IPS-18a (cell line): ENCODE data around the gene TXNDC17.
"Not testable (repeated sequence)": the region's sequence is repeated elsewhere in the genome, so short reads cannot be mapped to it uniquely, and the experiment has no call there.

ENCODE experiments used
- H3K27ac ChIP-seq: one replicate; pipeline ENCODE4 v1.5.1; 2013; ENCODE audit warnings: low read length
- H3K27me3 ChIP-seq: one replicate; pipeline ENCODE4 v1.6.1; 2013; ENCODE audit warnings: mild to moderate bottlenecking, low read length; ENCODE audit not compliant: control insufficient read depth, insufficient read depth
- H3K36me3 ChIP-seq: one replicate; pipeline ENCODE4 v1.6.1; 2013; ENCODE audit warnings: low read depth, low read length; ENCODE audit not compliant: control insufficient read depth
- H3K4me1 ChIP-seq: one replicate; pipeline ENCODE4 v1.6.1; 2013; ENCODE audit warnings: low read depth, low read length; ENCODE audit not compliant: control insufficient read depth
- H3K4me3 ChIP-seq: one replicate; pipeline ENCODE4 v1.5.1; 2013; ENCODE audit warnings: low read length
- H3K9ac ChIP-seq: one replicate; pipeline ENCODE4 v1.6.1; 2013; ENCODE audit warnings: mild to moderate bottlenecking, low read length, moderate library complexity
- H3K9me3 ChIP-seq: one replicate; pipeline ENCODE4 v1.6.1; 2013; ENCODE audit warnings: low read depth, low read length; ENCODE audit not compliant: control insufficient read depth

TXNDC17 gene

GRCh38 chr17:6654841-6655731, 14.2 kb downstream of the TXNDC17 start:
- Histone ChIP-seq H3K36me3 (no peaks in the 10 kb centered on the region), H3K9me3 (no peaks in the 10 kb centered on the region), H3K9ac (no peak overlapping the region), H3K27me3 (peaks cover 57% of the 10 kb centered on the region), H3K4me1 (peaks cover 17% of the 10 kb centered on the region), H3K4me3 (peak overlapping the region; percentile 52), H3K27ac (no peak overlapping the region)

- H3K9ac ChIP-seq: not testable (repeated sequence)
Observed at GRCh38 chr17:6655732-6656361, 15.0 kb downstream of the TXNDC17 start.

GRCh38 chr17:6656797-6657632, 16.2 kb downstream of the TXNDC17 start:
- not testable (repeated sequence) for H3K9ac ChIP-seq, H3K9me3 ChIP-seq, H3K27ac ChIP-seq, H3K36me3 ChIP-seq
- H3K27me3 ChIP-seq: peaks cover 56% of the 10 kb centered on the region
- H3K4me1 ChIP-seq: peaks cover 12% of the 10 kb centered on the region
- peak overlapping the region; percentile 60 for H3K4me3 ChIP-seq

More at GRCh38 chr17:6655732-6656361, 15.0 kb downstream of the TXNDC17 start:
- peaks cover 57% of the 10 kb centered on the region for H3K27me3 ChIP-seq
- peak overlapping the region; percentile 52 for H3K4me3 ChIP-seq
- peaks cover 12% of the 10 kb centered on the region for H3K4me1 ChIP-seq
- H3K36me3 ChIP-seq, H3K27ac ChIP-seq, H3K9me3 ChIP-seq: not testable (repeated sequence)

GRCh38 chr17:6657633-6658287, 16.9 kb downstream of the TXNDC17 start:
- Histone ChIP-seq H3K9ac (no peak overlapping the region), H3K27ac (no peak overlapping the region)

GRCh38 chr17:6658411-6658810, 17.6 kb downstream of the TXNDC17 start:
- H3K4me3 ChIP-seq, H3K9me3 ChIP-seq, H3K9ac ChIP-seq, H3K36me3 ChIP-seq, H3K27ac ChIP-seq: not testable (repeated sequence)
- Histone ChIP-seq H3K4me1 (peaks cover 12% of the 10 kb centered on the region), H3K27me3 (peaks cover 42% of the 10 kb centered on the region)

More at GRCh38 chr17:6657633-6658287, 16.9 kb downstream of the TXNDC17 start:
- Histone ChIP-seq H3K4me3 (peak overlapping the region; percentile 60), H3K27me3 (peaks cover 49% of the 10 kb centered on the region), H3K9me3 (no peaks in the 10 kb centered on the region), H3K36me3 (no peaks in the 10 kb centered on the region), H3K4me1 (peaks cover 12% of the 10 kb centered on the region)

- Histone ChIP-seq H3K27me3 (peaks cover 28% of the 10 kb centered on the region), H3K27ac (no peak overlapping the region), H3K9ac (no peak overlapping the region), H3K36me3 (no peaks in the 10 kb centered on the region), H3K4me1 (peaks cover 4% of the 10 kb centered on the region), H3K4me3 (no peak overlapping the region), H3K9me3 (no peaks in the 10 kb centered on the region)
Observed at GRCh38 chr17:6660101-6660500, 19.2 kb downstream of the TXNDC17 start.

GRCh38 chr17:6660805-6661463, 20.1 kb downstream of the TXNDC17 start:
- H3K9me3 ChIP-seq: no peaks in the 10 kb centered on the region
- H3K4me3 ChIP-seq: no peak overlapping the region
- H3K9ac ChIP-seq: no peak overlapping the region
- peaks cover 27% of the 10 kb centered on the region for H3K27me3 ChIP-seq
- H3K27ac ChIP-seq: no peak overlapping the region
- H3K36me3 ChIP-seq: no peaks in the 10 kb centered on the region
- H3K4me1 ChIP-seq: no peaks in the 10 kb centered on the region

GRCh38 chr17:6661464-6661848, 20.6 kb downstream of the TXNDC17 start:
- Histone ChIP-seq H3K27ac (no peak overlapping the region), H3K9me3 (no peaks in the 10 kb centered on the region), H3K9ac (no peak overlapping the region), H3K4me3 (no peak overlapping the region), H3K4me1 (no peaks in the 10 kb centered on the region), H3K27me3 (peaks cover 22% of the 10 kb centered on the region), H3K36me3 (no peaks in the 10 kb centered on the region)

- not testable (repeated sequence) for H3K36me3 ChIP-seq, H3K27ac ChIP-seq, H3K4me1 ChIP-seq, H3K9me3 ChIP-seq, H3K9ac ChIP-seq, H3K4me3 ChIP-seq
- peaks cover 12% of the 10 kb centered on the region for H3K27me3 ChIP-seq
Observed at GRCh38 chr17:6663200-6663599, 22.3 kb downstream of the TXNDC17 start.

GRCh38 chr17:6666077-6666521, 25.2 kb downstream of the TXNDC17 start:
- Histone ChIP-seq H3K9ac (no peak overlapping the region), H3K27ac (no peak overlapping the region)

More at GRCh38 chr17:6666077-6666521, 25.2 kb downstream of the TXNDC17 start:
- Histone ChIP-seq H3K4me3 (no peak overlapping the region), H3K4me1 (no peaks in the 10 kb centered on the region), H3K36me3 (no peaks in the 10 kb centered on the region), H3K9me3 (no peaks in the 10 kb centered on the region), H3K27me3 (peaks cover 10% of the 10 kb centered on the region)
